Fibroblast of the aortic adventitia (primary cell): ENCODE results near the gene OR4D6. TPM values are rescaled to one million over a fixed set of nuclear protein-coding genes. Genes with fewer than 3 reads are reported as not detected.

Experiments
- DNase-seq: peaks from one replicate; pipeline ENCODE4 v3.0.0-alpha.2; 2010; ENCODE audit warnings: low read depth
- H3K4me3 ChIP-seq: 2 replicates; pipeline ENCODE4 v1.5.1; 2011; ENCODE audit warnings: low read depth, mild to moderate bottlenecking, control low read depth, low read length, moderate library complexity
- total RNA-seq: library from RNA; depleted of rRNA; stranded (reverse); fragments of >200 nt; gene quantifications from 2 replicates; pipeline ENCODE4 v1.2.3, GENCODE V29; 2012; ENCODE audit warnings: low replicate concordance
- TF ChIP-seq, protein P1 (sequence below): IDR thresholded peaks from 2 replicates; pipeline ENCODE4 v1.5.1; 2011; ENCODE audit warnings: mild to moderate bottlenecking, low read length, control low read depth, inconsistent platforms; ENCODE audit not compliant: insufficient read depth

The OR4D6 gene
- total RNA-seq, 1 donor, result not detected

DNA sequence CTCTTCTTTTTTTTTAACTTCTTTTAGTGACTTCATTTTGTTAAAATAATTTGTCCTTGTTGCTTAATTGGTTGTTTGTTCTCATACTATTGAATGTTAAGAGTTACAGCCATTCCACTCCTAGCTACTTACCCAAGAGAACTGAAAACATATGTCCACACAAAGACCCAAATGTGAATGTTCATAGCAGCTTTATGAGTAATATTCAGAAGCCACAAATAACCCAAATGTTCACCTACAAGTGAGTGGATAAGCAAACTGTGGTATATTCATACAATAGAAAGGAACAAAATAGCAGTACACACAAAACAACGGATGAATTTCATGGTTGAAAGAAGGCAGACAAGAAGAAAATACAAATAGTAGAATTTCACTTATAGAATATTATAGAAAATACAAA, 45.2 kb downstream of the OR4D6 start:
- no peak for DNase-seq
- H3K4me3 ChIP-seq, result no peak overlapping the region
- TF ChIP-seq, protein P1, sequence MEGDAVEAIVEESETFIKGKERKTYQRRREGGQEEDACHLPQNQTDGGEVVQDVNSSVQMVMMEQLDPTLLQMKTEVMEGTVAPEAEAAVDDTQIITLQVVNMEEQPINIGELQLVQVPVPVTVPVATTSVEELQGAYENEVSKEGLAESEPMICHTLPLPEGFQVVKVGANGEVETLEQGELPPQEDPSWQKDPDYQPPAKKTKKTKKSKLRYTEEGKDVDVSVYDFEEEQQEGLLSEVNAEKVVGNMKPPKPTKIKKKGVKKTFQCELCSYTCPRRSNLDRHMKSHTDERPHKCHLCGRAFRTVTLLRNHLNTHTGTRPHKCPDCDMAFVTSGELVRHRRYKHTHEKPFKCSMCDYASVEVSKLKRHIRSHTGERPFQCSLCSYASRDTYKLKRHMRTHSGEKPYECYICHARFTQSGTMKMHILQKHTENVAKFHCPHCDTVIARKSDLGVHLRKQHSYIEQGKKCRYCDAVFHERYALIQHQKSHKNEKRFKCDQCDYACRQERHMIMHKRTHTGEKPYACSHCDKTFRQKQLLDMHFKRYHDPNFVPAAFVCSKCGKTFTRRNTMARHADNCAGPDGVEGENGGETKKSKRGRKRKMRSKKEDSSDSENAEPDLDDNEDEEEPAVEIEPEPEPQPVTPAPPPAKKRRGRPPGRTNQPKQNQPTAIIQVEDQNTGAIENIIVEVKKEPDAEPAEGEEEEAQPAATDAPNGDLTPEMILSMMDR, result no peak

DNA sequence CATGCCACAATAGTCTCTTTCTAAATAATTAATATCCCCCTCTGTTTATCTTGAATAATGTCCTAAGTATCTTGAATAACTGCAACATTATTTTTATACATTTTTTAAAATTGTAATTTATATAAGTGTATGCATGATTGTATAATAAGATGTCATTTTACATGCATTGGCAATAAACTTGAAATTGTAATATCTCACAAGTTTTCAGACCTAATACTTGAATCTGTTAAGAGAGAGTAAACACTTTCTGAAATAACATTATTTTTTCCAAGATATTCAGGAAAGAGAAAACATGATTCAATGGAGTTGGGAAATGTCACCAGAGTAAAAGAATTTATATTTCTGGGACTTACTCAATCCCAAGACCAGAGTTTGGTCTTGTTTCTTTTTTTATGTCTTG, 46.5 kb downstream of the OR4D6 start, which contains the start of gene OR4D11:
Gene OR4D11, plus strand, starts transcription at position 301 of the 400 bp plus-strand sequence. Its CDS starts 0 bp downstream, at position 301.
- TF ChIP-seq, protein P1, result no peak
- no peak within 1 kb of the TSS for H3K4me3 ChIP-seq
- DNase-seq, result no peak

Other genes starting within 250 kb of the OR4D6 start
- not detected in 2 replicates for gene MPEG1, start 244.0 kb upstream of the OR4D6 start, total RNA-seq
- gene OR5AN1, start 98.1 kb upstream of the OR4D6 start, total RNA-seq, result not detected in 2 replicates
- gene OR5A2, start 30.5 kb upstream of the OR4D6 start, total RNA-seq, result under 0.01 TPM in 1 of 2 replicates, not detected in the other
- not detected in 2 replicates for gene OR5A1, start 20.5 kb upstream of the OR4D6 start, total RNA-seq
- gene OR4D10, start 16.4 kb downstream of the OR4D6 start, total RNA-seq, result not detected in 2 replicates
- not detected in 2 replicates for gene OR4D11, start 46.6 kb downstream of the OR4D6 start, total RNA-seq
- not detected in 2 replicates for gene OR4D9, start 54.6 kb downstream of the OR4D6 start, total RNA-seq
- 27.3 and 35.5 TPM in 2 replicates for gene OSBP, start 158.8 kb downstream of the OR4D6 start, total RNA-seq
- gene PATL1, start 212.1 kb downstream of the OR4D6 start, total RNA-seq, result 19.1 and 25.6 TPM in 2 replicates